Ascending aorta (tissue), 2 donors: ENCODE measurements around the gene BGN. TPM values are rescaled to one million over a fixed set of nuclear protein-coding genes. Genes with fewer than 3 reads are reported as not detected.

Source experiments
- DNase-seq, 2 donors: peaks; one replicate each; pipeline ENCODE4 v3.0.0-alpha.2; 2019; ENCODE audit warnings: low spot score in 2 of 2
- H3K27ac ChIP-seq, 2 donors: fragments of 200-600 bp; sonication (generic); one replicate each; pipeline ENCODE4 v1.5.1; 2016 to 2017; ENCODE audit warnings: mild to moderate bottlenecking in 1 of 2
- H3K27me3 ChIP-seq: fragments of 200-600 bp; sonication (generic); one replicate; pipeline ENCODE4 v1.5.1; 2017
- H3K36me3 ChIP-seq, 2 donors: fragments of 200-600 bp; sonication (generic); one replicate each; pipeline ENCODE4 v1.5.1; 2016
- H3K4me1 ChIP-seq, 2 donors: fragments of 200-600 bp; sonication (generic); one replicate each; pipeline ENCODE4 v1.5.1; 2016 to 2017; ENCODE audit warnings: mild to moderate bottlenecking in 1 of 2
- H3K4me3 ChIP-seq, 2 donors: fragments of 200-600 bp; sonication (generic); one replicate each; pipeline ENCODE4 v1.5.1; 2016 to 2017; ENCODE audit warnings: mild to moderate bottlenecking in 1 of 2
- H3K9me3 ChIP-seq, 2 donors: fragments of 200-600 bp; sonication (generic); one replicate each; pipeline ENCODE4 v1.5.1; 2016
- intact Hi-C: fragments of 100-400 bp; cut with DNase I; formaldehyde crosslinking; loops from one replicate; pipeline ENCODE4 v1.15.1; 2023
- total RNA-seq: library from RNA; depleted of rRNA; stranded (reverse); fragments of >200 nt; gene quantifications from one replicate; pipeline ENCODE4 v1.1.0, GENCODE V29; 2016
- TF ChIP-seq, protein P1 (sequence below), 3 experiments: fragments of 200-600 bp in 2 of 3; fragments of 450-650 bp in 1 of 3; sonication (generic) in 2 of 3; IDR thresholded peaks; one replicate each; pipeline ENCODE4 v1.5.1; 2016 to 2019; ENCODE audit warnings: antibody characterized with exemption in 3 of 3, mild to moderate bottlenecking in 1 of 3, moderate library complexity in 1 of 3

BGN gene
- total RNA-seq, 1 donor from 2014 or later: 1,387 TPM

DNA sequence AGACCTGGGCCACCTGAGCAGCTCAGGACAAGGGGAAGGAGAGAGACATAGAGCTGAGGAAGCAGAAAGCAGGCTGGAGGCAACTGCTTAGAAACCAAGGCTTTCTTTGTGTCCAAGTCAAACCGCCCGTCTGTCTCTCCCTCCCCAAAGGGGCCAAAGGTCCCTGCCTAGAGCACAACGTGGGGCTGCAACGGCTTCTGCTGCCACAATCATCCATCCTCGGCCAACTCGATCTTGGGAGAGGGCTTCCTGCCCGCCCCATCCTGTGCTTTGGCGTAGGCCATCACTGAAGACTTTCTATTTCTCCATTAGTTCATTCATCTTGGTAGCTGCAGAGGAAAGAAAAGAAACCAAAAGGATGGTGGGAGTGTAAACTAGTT is 47.2 kb upstream of the BGN start:
- H3K36me3 ChIP-seq: peaks cover 5 to 9% of the 10 kb centered on the region in 2 donors
- no peaks in the 10 kb centered on the region for H3K9me3 ChIP-seq
- H3K4me3 ChIP-seq: no peak overlapping the region
- no peak for DNase-seq
- intact Hi-C loops: loop anchor here (10.0 kb wide), 1 partner anchor 413 kb away; no protein-coding TSS in a partner anchor
- no peaks in the 10 kb centered on the region for H3K27me3 ChIP-seq
- H3K4me1 ChIP-seq: no peaks in the 10 kb centered on the region
- TF ChIP-seq, protein P1, sequence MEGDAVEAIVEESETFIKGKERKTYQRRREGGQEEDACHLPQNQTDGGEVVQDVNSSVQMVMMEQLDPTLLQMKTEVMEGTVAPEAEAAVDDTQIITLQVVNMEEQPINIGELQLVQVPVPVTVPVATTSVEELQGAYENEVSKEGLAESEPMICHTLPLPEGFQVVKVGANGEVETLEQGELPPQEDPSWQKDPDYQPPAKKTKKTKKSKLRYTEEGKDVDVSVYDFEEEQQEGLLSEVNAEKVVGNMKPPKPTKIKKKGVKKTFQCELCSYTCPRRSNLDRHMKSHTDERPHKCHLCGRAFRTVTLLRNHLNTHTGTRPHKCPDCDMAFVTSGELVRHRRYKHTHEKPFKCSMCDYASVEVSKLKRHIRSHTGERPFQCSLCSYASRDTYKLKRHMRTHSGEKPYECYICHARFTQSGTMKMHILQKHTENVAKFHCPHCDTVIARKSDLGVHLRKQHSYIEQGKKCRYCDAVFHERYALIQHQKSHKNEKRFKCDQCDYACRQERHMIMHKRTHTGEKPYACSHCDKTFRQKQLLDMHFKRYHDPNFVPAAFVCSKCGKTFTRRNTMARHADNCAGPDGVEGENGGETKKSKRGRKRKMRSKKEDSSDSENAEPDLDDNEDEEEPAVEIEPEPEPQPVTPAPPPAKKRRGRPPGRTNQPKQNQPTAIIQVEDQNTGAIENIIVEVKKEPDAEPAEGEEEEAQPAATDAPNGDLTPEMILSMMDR (IDR thresholded peaks at IDR 0.05): no peak
- H3K27ac ChIP-seq: no peak overlapping the region

- TF ChIP-seq, protein P1 (IDR thresholded peaks at IDR 0.05): no peak
- no peaks in the 10 kb centered on the region for H3K4me1 ChIP-seq
- no peak overlapping the region for H3K4me3 ChIP-seq
- intact Hi-C loops: loop anchor here (10.0 kb wide), 1 partner anchor 414 kb away; no protein-coding TSS in a partner anchor
- no peak for DNase-seq
- H3K27ac ChIP-seq: no peak overlapping the region
- H3K36me3 ChIP-seq: peaks cover 5 to 13% of the 10 kb centered on the region in 2 donors
- no peaks in the 10 kb centered on the region for H3K27me3 ChIP-seq
- H3K9me3 ChIP-seq: no peaks in the 10 kb centered on the region
These were observed 46.0 kb upstream of the BGN start for GRCh38 chrX:153448556-153449367.

GRCh38 chrX:153449368-153450113 is 45.2 kb upstream of the BGN start:
- Histone ChIP-seq H3K9me3 (no peaks in the 10 kb centered on the region), H3K36me3 (peaks cover 5 to 20% of the 10 kb centered on the region in 2 donors), H3K27me3 (no peaks in the 10 kb centered on the region), H3K27ac (no peak overlapping the region), H3K4me3 (no peak overlapping the region), H3K4me1 (no peaks in the 10 kb centered on the region)
- DNase-seq: no peak
- intact Hi-C loops: loop anchor here (10.0 kb wide), 1 partner anchor 415 kb away; no protein-coding TSS in a partner anchor
- TF ChIP-seq, protein P1 (IDR thresholded peaks at IDR 0.05): no peak

DNA sequence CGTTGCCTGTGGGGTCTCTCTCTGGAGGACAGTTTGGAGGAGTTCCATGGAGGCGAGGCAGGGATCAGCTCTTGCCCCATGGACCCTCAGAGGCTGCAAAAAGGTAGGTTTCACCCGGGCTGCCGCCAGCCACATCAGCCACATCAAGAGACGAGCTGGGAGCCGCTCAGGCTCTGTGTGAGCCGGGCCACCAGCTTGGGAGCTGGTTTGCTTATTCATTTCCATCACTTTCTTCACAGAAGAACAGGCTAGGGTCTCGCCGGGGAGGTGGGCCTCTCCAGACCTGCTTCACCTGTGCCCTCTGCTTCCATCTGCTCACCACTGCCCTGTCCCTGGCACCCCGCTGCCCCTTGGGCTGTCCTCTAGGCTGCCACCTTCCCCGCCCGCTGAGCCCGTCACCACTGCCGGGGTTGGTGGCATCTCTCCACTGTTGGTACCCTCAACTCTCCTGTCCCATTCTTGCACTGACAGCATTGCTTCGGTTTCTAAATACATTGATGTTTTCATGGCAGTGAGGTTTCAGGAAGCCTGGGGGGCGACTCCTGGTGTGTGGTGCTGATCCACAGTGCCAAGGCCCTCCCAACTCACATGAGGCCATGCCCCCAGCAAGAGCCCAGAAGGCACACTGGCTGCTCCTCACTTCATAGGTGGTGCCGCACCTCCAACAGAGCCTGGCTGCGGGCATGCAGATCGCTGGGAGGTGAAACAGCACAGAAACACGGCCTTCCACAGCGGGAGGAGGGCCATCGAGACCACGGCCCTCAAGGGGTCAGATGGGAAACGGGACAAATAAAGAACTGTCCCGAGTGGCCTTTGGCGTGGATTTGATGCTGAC is 44.4 kb upstream of the BGN start:
- H3K4me3 ChIP-seq: no peak overlapping the region
- peaks cover 8 to 27% of the 10 kb centered on the region in 2 donors for H3K36me3 ChIP-seq
- H3K9me3 ChIP-seq: no peaks in the 10 kb centered on the region
- intact Hi-C loops: no loop called here
- TF ChIP-seq, protein P1 (IDR thresholded peaks at IDR 0.05): no peak
- no peak for DNase-seq
- H3K27ac ChIP-seq: no peak overlapping the region
- no peaks in the 10 kb centered on the region for H3K4me1 ChIP-seq
- H3K27me3 ChIP-seq: no peaks in the 10 kb centered on the region

DNA sequence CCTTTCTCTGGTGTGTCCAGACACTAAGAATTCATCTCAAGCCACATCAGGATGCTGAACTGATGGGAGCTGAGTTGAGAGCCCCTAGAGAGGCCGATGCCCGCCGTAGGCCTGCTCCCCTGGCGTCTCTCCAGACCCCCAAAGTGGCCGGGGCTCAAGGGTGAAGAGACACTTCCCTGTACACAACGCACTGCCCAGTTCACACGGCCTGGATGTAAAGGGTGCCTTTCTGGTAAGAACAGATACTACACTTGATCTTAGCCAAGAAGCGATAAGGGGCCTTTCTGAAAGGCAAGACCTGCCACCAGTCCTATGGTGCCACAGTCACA is 43.9 kb upstream of the BGN start:
- intact Hi-C loops: no loop called here
- H3K36me3 ChIP-seq: peaks cover 8 to 31% of the 10 kb centered on the region in 2 donors
- TF ChIP-seq, protein P1 (IDR thresholded peaks at IDR 0.05): no peak
- no peaks in the 10 kb centered on the region for H3K27me3 ChIP-seq
- no peaks in the 10 kb centered on the region for H3K9me3 ChIP-seq
- no peak for DNase-seq
- H3K4me3 ChIP-seq: no peak overlapping the region
- H3K27ac ChIP-seq: no peak overlapping the region
- H3K4me1 ChIP-seq: no peaks in the 10 kb centered on the region
